Esophagus squamous epithelium (tissue), 5 donors: ENCODE measurements around the gene LGALS7. TPM values are rescaled to one million over a fixed set of nuclear protein-coding genes. Genes with fewer than 3 reads are reported as not detected.
"Not testable (repeated sequence)": the region's sequence is repeated elsewhere in the genome, so short reads cannot be mapped to it uniquely, and the experiment has no call there.

Source experiments
- DNase-seq: peaks from one replicate; lab custom pipeline; 2025; lab: John Stamatoyannopoulos, UW
- H3K27ac ChIP-seq, 4 donors: fragments of 200-600 bp; sonication (generic); one replicate each; pipeline ENCODE4 v1.5.1; 2016 to 2019; ENCODE audit warnings: mild to moderate bottlenecking in 1 of 4
- H3K27me3 ChIP-seq, 4 donors: fragments of 200-600 bp; sonication (generic); 1 replicate in 3 of 4; 2 replicates in 1 of 4; pipeline versions ENCODE4 v1.5.1 to v1.6.0; 2017 to 2021; ENCODE audit warnings: antibody characterized with exemption in 1 of 4
- H3K36me3 ChIP-seq, 3 donors: fragments of 200-600 bp; sonication (generic); one replicate each; pipeline ENCODE4 v1.5.1; 2016 to 2019
- H3K4me1 ChIP-seq, 3 donors: fragments of 200-600 bp; sonication (generic); one replicate each; pipeline ENCODE4 v1.5.1; 2017 to 2019
- H3K4me3 ChIP-seq, 4 donors: fragments of 200-600 bp; sonication (generic); 1 replicate in 3 of 4; 2 replicates in 1 of 4; pipeline ENCODE4 v1.5.1; 2016 to 2019; ENCODE audit warnings: mild to moderate bottlenecking in 2 of 4, moderate library complexity in 1 of 4
- H3K9me3 ChIP-seq, 3 donors: fragments of 200-600 bp; sonication (generic); one replicate each; pipeline ENCODE4 v1.5.1; 2016 to 2019
- CTCF ChIP-seq, 6 experiments: fragments of 450-650 bp in 4 of 6; fragments of 200-600 bp in 2 of 6; sonication (generic) in 2 of 6; IDR thresholded peaks; one replicate each; pipeline ENCODE4 v1.5.1; 2016 to 2019; ENCODE audit warnings: antibody characterized with exemption in 6 of 6, mild to moderate bottlenecking in 4 of 6, moderate library complexity in 4 of 6
- POLR2A ChIP-seq, 4 donors: fragments of 450-650 bp; IDR thresholded peaks; one replicate each; pipeline ENCODE4 v1.6.1; 2017; ENCODE audit warnings: antibody characterized with exemption in 4 of 4, mild to moderate bottlenecking in 4 of 4, moderate library complexity in 3 of 4
- WGBS, 2 donors: methylation state at CpG; one replicate each; pipeline ENCODE4 v1.1.5; 2018; 5-methylcytosine and 5-hydroxymethylcytosine counted together
- intact Hi-C: fragments of 100-400 bp; cut with DNase I; formaldehyde crosslinking; loops from one replicate; pipeline ENCODE4 v1.15.0; 2022
- total RNA-seq, 4 donors: library from RNA; depleted of rRNA; stranded (reverse); fragments of >200 nt; gene quantifications; one replicate each; pipeline ENCODE4 v1.1.0, GENCODE V29; 2016
- donor health status: DM: yes; HTN: yes; CAD: no.

Gene LGALS7
- total RNA-seq, 4 donors from 2014 or later: 7.1 to 266 (median 114) TPM

GRCh38 chr19:38815059-38816001 is 42.0 kb upstream of the LGALS7 start:
- no peaks in the 10 kb centered on the region for H3K4me1 ChIP-seq
- H3K36me3 ChIP-seq: peaks cover 11 to 55% (median 29%) of the 10 kb centered on the region in 3 donors
- 93 to 96% methylated on average over 21 to 25 of the region's 34 CpGs for WGBS, 2 donors
- no peaks in the 10 kb centered on the region for H3K9me3 ChIP-seq
- intact Hi-C loops: no loop called here
- no peak for DNase-seq
- H3K4me3 ChIP-seq: no peak overlapping the region
- no peak for TF ChIP-seq POLR2A (IDR thresholded peaks at IDR 0.05)
- TF ChIP-seq CTCF (IDR thresholded peaks at IDR 0.05): no peak
- no peak overlapping the region for H3K27ac ChIP-seq
- H3K27me3 ChIP-seq: no peaks in the 10 kb centered on the region

GRCh38 chr19:38813932-38814331 is 40.6 kb upstream of the LGALS7 start:
- H3K27me3 ChIP-seq, H3K27ac ChIP-seq, intact Hi-C loops: not testable (repeated sequence)

GRCh38 chr19:38813323-38813722 is 40.0 kb upstream of the LGALS7 start:
- TF ChIP-seq CTCF (IDR thresholded peaks at IDR 0.05) (no peak), POLR2A (IDR thresholded peaks at IDR 0.05) (no peak)
- Histone ChIP-seq H3K27ac (no peak overlapping the region), H3K36me3 (peaks cover 11 to 38% (median 29%) of the 10 kb centered on the region in 3 donors), H3K4me3 (no peak overlapping the region), H3K4me1 (peaks cover 0 to 2% (median 0%) of the 10 kb centered on the region in 3 donors), H3K27me3 (no peaks in the 10 kb centered on the region), H3K9me3 (no peaks in the 10 kb centered on the region)
- DNase-seq: no peak
- 87 to 98% methylated on average over 4 to 6 of the region's 6 CpGs for WGBS, 2 donors
- intact Hi-C loops: no loop called here

More at GRCh38 chr19:38813932-38814331, 40.6 kb upstream of the LGALS7 start:
- 77 to 91% methylated on average over 2 of the region's 2 CpGs for WGBS, 2 donors
- not testable (repeated sequence) for H3K4me3 ChIP-seq, H3K4me1 ChIP-seq, DNase-seq, H3K9me3 ChIP-seq
- H3K36me3 ChIP-seq: peaks cover 11 to 44% (median 29%) of the 10 kb centered on the region in 3 donors

- no peak within 1 kb of the TSS for H3K4me3 ChIP-seq
- H3K27me3 ChIP-seq: no peaks in the 10 kb centered on the region
- peaks cover 11 to 34% (median 29%) of the 10 kb centered on the region in 3 donors for H3K36me3 ChIP-seq
- no peak within 1 kb of the TSS for H3K27ac ChIP-seq
- H3K4me1 ChIP-seq: peaks cover 0 to 6% (median 0%) of the 10 kb centered on the region in 3 donors
- intact Hi-C loops: no loop called here
- H3K9me3 ChIP-seq: no peaks in the 10 kb centered on the region
- 83 to 84% methylated on average over 11 to 14 of the region's 15 CpGs for WGBS, 2 donors
- no peak for DNase-seq
- TF ChIP-seq CTCF (IDR thresholded peaks at IDR 0.05) (no peak), POLR2A (IDR thresholded peaks at IDR 0.05) (no peak)
These were observed 39.6 kb upstream of the LGALS7 start, which contains the start of gene LGALS4 for GRCh38 chr19:38812841-38813320. Gene LGALS4, minus strand, starts transcription at chr19:38812945. Its CDS starts 59 bp downstream, at chr19:38812886.

- Histone ChIP-seq H3K4me1 (peaks cover 0 to 11% (median 0%) of the 10 kb centered on the region in 3 donors), H3K36me3 (peaks cover 8 to 27% (median 23%) of the 10 kb centered on the region in 3 donors), H3K27me3 (no peaks in the 10 kb centered on the region), H3K9me3 (no peaks in the 10 kb centered on the region), H3K4me3 (no peak overlapping the region), H3K27ac (no peak overlapping the region)
- intact Hi-C loops: no loop called here
- 87% methylated on average over 11 to 13 of the region's 18 CpGs for WGBS, 2 donors
- TF ChIP-seq POLR2A (IDR thresholded peaks at IDR 0.05): no peak
- no peak for TF ChIP-seq CTCF (IDR thresholded peaks at IDR 0.05)
- DNase-seq: no peak
These were observed 38.9 kb upstream of the LGALS7 start for GRCh38 chr19:38812009-38812840.
